Epithelial cell of prostate (primary cell): ENCODE measurements around the gene UBE2R2.
"Not testable (repeated sequence)": the region's sequence is repeated elsewhere in the genome, so short reads cannot be mapped to it uniquely, and the experiment has no call there.

Experiments
- DNase-seq: peaks from one replicate; pipeline ENCODE4 v3.0.0-alpha.2; 2011; ENCODE audit warnings: low read depth, low spot score
- H3K27ac ChIP-seq: fragments of 450-650 bp; 2 replicates; pipeline ENCODE4 v1.5.1; 2017; ENCODE audit warnings: mild to moderate bottlenecking

UBE2R2 gene

GRCh38 chr9:33962468-33962867, 145.5 kb downstream of the UBE2R2 start:
- H3K27ac ChIP-seq, DNase-seq: not testable (repeated sequence)

DNA sequence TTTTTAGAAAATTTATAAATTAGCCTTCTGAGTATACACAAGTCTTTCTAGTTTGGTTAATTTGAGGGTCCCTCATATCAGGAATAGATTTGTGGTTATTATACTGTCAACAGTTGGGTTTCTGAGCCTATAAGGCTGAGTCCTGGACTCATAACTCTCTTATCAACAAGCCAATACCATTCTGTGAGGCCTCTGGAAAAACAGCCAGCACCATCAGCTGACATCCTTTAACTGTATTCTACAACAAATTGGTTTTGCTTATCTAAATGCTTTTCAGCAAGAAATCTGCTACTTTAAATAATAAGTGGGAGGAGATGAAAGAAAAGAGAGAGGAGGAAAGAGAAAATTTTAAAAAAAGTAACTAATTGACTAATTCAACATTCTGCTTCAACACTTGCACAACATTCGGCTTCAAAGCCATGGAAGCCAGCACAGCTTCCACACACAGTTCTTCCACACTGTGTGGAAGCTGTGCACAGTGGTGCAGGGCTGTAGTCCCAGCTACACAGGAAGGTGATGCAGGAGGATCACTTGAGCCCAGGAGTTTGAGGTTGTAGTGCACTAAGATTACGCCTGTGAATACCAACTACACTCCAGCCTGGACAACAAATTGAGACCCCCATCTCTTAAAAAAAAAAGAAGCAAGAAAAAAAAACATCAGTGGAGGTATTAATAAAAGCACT, 147.3 kb downstream of the UBE2R2 start:
- no peak overlapping the region for H3K27ac ChIP-seq
- DNase-seq, result no peak
